ENCODE measurements around the gene HES1.
A peak's percentile ranks its signal among the peaks of the same experiment; 100 is the strongest.
"Not testable (repeated sequence)": the region's sequence is repeated elsewhere in the genome, so short reads cannot be mapped to it uniquely, and the experiment has no call there.

The HES1 gene

GRCh38 chr3:194128202-194128918, 7.6 kb upstream of the HES1 start:
- no peak for DNase-seq (ENCODE audit: low read depth in 2 of 2)

- not testable (repeated sequence) for DNase-seq (ENCODE audit: low read depth in 2 of 2)
These were observed 7.0 kb upstream of the HES1 start for GRCh38 chr3:194128919-194129295.

- DNase-seq (ENCODE audit: low read depth in 2 of 2): no peak
These were observed 6.3 kb upstream of the HES1 start for GRCh38 chr3:194129581-194130133.

GRCh38 chr3:194130188-194130587, 5.8 kb upstream of the HES1 start:
- DNase-seq (ENCODE audit: low read depth in 2 of 2): no peak

DNA sequence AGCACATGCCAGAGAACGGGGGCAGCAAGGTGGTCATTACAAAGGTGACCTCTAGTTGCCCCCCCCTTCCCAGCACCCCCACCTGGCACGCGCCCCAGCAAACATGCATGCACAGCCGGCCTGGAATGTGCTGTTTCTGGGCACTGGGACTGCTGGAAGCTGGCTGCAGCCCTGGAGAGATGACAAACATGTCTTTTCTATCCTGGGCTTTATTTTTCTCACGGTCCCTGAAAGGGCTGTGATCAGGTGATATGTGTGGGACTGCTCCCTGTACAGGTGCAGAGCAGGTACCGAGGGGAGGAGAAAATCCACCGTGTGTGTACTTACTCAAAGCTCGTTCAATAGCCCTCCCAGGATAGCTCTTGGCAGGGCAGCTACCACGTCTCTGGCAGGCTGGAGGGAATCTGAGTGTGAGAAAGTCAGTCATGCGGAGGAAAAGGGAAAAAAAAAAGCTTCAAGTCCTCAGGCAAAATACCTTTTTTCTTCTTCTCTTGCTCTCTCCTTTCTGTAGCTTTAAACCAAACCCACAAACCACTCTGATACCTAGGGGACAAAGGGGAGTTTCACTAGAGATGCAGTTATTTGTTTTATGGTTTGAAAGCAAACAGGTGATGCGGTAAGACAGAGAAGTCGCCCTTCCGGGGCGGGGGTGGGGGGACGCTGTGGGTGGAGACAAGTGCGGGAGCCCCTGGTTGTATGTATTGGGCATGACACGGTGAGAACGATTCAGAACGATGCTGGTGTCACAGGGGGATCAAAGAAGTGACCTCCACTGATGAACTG, 5.0 kb upstream of the HES1 start:
- DNase-seq (ENCODE audit: low read depth in 2 of 2): no peak

GRCh38 chr3:194132465-194133286, 3.3 kb upstream of the HES1 start:
- no peak for DNase-seq (ENCODE audit: low read depth in 2 of 2)

DNA sequence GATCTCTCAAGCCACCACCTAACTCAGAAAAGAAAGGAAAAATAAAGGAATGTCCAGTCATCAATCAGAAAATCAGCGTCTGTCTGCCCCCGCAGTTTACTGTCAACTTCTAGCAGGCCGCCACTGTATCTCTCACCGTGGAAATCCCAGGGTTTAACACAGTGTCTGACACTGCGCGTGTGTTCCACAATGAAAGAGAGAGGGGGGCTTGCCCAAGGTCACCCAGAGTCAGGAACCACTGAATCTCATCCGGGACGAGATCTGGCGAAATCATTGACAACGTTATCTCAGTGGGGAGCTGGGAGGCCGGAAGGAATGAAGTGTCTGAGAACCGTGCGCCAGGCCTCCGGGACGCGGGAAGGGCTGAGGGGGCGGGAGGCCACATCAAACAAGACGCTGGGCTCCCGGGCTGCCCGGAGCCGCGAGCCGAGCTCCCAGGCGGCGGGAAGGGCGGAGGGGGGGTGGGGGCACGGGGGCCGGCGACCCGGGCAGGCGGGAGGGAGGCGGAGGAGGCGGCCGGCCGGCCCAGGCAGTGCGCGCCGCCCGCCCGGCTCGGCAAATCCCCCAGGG, 2.2 kb upstream of the HES1 start:
- no peak for DNase-seq (ENCODE audit: low read depth in 2 of 2)

GRCh38 chr3:194134231-194134756, 1.7 kb upstream of the HES1 start:
- no peak for DNase-seq (ENCODE audit: low read depth in 2 of 2)

- DNase-seq (ENCODE audit: low read depth in 2 of 2): peak; percentile 39 to 53
These were observed 1.0 kb upstream of the HES1 start for GRCh38 chr3:194134757-194135515.

- DNase-seq (ENCODE audit: low read depth in 2 of 2): no peak
These were observed 487 bp upstream of the HES1 start for GRCh38 chr3:194135516-194135805.

DNA sequence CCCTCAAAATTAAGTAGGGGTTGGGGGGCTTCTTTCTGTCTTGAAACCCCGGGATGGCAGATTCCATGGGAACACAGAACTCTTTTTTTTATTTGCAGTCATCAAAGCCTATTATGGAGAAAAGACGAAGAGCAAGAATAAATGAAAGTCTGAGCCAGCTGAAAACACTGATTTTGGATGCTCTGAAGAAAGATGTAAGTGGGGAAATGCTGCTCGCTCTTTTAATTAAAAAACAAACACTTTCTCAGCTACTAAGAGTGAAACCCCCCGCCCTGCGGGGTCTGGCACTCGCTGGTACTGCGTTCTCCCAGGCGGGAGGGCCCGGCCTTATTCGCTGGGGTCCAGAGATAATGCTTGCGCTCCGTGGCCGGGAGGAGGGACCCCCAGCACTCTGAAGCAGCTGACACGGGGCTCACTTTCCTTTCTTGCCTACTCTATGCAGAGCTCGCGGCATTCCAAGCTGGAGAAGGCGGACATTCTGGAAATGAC, 615 bp downstream of the HES1 start:
- no peak for DNase-seq (ENCODE audit: low read depth in 2 of 2)

DNA sequence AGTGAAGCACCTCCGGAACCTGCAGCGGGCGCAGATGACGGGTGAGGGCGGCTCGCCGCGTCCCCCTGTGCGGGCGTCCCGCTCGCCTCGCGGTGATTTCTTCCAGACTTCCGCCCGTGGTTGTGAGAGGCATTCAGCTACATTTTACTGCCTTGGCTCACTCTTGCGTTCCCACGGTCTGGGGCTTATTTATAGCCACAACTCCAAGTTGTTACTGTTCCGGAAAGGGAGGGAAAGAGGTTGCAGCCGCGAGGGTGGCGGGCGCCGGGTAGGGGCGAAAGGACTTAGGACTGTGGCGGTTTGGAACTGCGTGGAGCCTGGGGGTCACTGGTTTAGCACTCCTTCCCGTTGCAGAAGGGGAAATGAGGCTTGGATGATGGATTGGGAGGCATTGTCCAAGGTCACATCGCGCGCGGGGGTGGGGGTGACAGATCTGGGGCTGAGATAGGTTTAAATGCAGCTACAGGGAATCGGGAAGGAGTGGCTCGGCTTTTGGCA, 1.1 kb downstream of the HES1 start:
- no peak for DNase-seq (ENCODE audit: low read depth in 2 of 2)

DNA sequence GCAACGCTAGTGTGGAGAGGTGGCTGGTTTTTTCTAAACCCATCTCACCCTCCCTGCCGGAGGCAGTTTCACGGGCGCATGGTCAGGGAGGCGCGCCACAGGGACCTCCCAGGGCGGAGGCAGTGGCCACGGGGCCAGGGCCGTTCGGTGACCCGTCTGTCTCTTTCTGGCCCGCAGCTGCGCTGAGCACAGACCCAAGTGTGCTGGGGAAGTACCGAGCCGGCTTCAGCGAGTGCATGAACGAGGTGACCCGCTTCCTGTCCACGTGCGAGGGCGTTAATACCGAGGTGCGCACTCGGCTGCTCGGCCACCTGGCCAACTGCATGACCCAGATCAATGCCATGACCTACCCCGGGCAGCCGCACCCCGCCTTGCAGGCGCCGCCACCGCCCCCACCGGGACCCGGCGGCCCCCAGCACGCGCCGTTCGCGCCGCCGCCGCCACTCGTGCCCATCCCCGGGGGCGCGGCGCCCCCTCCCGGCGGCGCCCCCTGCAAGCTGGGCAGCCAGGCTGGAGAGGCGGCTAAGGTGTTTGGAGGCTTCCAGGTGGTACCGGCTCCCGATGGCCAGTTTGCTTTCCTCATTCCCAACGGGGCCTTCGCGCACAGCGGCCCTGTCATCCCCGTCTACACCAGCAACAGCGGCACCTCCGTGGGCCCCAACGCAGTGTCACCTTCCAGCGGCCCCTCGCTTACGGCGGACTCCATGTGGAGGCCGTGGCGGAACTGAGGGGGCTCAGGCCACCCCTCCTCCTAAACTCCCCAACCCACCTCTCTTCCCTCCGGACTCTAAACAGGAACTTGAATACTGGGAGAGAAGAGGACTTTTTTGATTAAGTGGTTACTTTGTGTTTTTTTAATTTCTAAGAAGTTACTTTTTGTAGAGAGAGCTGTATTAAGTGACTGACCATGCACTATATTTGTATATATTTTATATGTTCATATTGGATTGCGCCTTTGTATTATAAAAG, 1.8 kb downstream of the HES1 start:
- no peak for DNase-seq (ENCODE audit: low read depth in 2 of 2)

GRCh38 chr3:194138732-194139070, 2.8 kb downstream of the HES1 start:
- DNase-seq (ENCODE audit: low read depth in 2 of 2): no peak

- no peak for DNase-seq (ENCODE audit: low read depth in 2 of 2)
These were observed 3.3 kb downstream of the HES1 start for GRCh38 chr3:194139071-194139813.

GRCh38 chr3:194139814-194140391, 4.0 kb downstream of the HES1 start:
- DNase-seq (ENCODE audit: low read depth in 2 of 2): no peak

DNA sequence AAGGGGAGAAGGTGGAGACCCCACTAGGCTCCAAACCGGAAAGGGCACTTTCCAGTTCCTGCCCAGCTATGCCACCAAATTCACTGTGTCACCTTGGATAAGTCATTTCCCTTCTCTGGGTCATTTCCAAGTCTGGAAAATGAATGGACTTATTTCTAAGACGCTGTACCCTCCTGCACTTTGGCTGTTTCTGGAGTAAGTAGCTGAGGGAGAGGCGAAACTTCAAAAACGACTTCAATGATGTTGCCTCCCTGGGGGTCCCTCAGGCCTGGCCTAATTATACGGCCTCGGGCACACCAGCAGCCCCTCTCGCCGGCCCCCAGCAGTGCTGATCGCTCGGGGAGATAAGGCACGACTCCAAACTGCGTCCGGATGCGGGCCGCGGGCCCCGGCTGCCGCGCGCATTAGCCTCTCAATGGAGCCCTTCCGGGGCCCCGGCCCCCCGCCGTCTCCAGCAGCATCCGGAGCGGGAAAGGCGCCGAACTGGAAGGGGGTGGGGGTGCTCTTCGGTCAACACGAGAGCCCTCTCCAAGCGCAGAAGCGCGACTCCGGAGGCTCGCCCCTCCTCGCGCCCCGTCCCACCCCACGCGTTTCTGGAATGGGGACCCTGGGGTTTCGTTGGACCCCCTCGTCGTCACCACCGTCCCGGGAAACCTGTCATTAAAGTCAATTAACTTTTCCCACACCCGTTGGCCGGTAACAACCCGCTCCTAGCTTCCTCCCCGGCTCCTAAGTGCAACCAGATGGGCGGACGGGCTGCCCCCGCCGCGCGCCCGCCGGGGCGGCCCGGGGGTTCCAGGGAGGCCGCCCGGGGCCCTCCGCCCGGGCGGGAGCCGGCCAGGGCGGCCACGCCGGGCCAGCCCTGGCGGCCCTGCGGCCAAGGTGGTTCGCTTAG, 4.8 kb downstream of the HES1 start:
- no peak for DNase-seq (ENCODE audit: low read depth in 2 of 2)
